Skin epidermis (tissue), 12 donors: ENCODE results near the gene LDLRAD1.

Source experiments
- H3K27ac ChIP-seq, 21 experiments: fragments of 200-600 bp; sonication (generic) in 11 of 21; one replicate each; pipeline ENCODE4 v1.5.0; 2020; ENCODE audit warnings: mild to moderate bottlenecking in 3 of 21, inconsistent platforms in 2 of 21, moderate library complexity in 2 of 21
- H3K4me3 ChIP-seq, 7 experiments: fragments of 200-600 bp; sonication (generic) in 2 of 7; one replicate each; pipeline ENCODE4 v1.5.0; 2020; ENCODE audit warnings: inconsistent platforms in 2 of 7, mild to moderate bottlenecking in 2 of 7, moderate library complexity in 1 of 7

Gene LDLRAD1

DNA sequence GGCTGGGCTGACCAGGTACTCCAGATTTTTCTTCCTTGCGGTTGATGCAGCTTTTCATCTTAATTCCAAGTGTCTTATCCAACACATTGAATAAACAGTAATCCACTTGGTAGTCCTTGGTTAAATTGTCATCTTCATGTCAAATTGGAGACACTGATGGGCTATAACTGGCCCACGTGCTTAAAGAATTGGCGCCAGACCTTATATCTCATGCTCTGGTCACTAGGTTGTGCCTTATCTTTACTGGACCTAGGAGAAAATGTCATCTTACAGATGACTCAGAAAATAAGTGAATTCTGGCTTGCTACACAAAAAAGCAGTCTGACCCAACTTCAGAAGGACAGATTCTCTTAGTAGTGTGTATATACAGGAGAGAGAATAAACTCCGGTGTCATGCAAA, 55.6 kb downstream of the LDLRAD1 start:
- no peak overlapping the region for H3K4me3 ChIP-seq

GRCh38 chr1:53959664-53960250, 58.2 kb downstream of the LDLRAD1 start:
- no peak overlapping the region for H3K27ac ChIP-seq
- H3K4me3 ChIP-seq: no peak overlapping the region

More for the DNA sequence above, 55.6 kb downstream of the LDLRAD1 start:
- H3K27ac ChIP-seq: no peak overlapping the region
